ENCODE measurements around the gene ZNF71.

ZNF71 gene

DNA sequence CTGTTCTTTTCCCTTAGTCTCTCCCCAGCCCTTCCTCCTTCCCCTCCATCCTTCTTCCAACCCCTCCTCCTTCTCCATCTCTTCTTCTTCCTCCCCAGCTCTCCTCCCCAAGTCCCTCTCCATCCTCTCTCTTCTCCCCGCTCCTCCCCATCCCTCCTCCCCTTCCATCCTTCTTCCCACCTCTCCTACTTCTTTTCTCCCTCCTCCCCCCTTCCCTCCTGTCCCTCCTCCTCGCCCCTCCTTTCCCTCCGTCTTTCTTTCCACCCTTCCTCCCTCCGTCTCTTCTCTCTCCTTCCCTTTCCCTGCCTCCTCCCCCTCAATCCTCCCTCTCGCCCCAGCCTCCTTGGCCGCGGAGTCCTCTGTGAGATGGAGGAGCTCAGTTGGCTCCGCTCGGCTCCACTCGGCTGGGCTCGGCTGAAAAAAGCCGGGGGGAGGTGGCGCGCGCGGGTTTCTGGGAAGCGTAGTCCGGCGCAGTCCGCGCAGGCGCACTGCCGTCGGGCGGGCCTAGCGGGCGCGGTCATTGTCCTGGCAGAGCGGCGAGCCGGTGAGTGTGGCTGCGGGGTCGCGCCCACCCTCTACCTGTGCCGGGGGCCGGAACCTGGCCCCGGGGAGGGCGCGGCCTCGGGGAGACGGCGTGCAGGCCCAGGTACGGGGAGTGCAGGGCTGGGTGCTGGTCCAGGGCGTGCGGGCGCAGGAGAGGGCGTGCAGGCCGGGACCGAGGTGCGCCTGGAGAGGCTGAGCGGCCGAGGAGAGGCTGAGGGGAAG, at the start of gene ZNF71:
ZNF71 (plus strand) TSS at position 520 of the 765 bp plus-strand sequence. CDS start 6,257 bp downstream, outside the sequence.
- Mint-ChIP-seq H3K4me3 (peak within 1 kb of the TSS; percentile 93 to 97 (median 94)), H3K4me1 (peaks cover 11% of the 10 kb centered on the region), H3K27ac (peak within 1 kb of the TSS; percentile 36 to 66 (median 64)), H3K9me3 (peaks cover 56% of the 10 kb centered on the region), H3K36me3 (ENCODE audit: low read depth) (peaks cover 56% of the 10 kb centered on the region), H3K27me3 (ENCODE audit: low read depth) (no peaks in the 10 kb centered on the region)
- TF ChIP-seq, protein P1, sequence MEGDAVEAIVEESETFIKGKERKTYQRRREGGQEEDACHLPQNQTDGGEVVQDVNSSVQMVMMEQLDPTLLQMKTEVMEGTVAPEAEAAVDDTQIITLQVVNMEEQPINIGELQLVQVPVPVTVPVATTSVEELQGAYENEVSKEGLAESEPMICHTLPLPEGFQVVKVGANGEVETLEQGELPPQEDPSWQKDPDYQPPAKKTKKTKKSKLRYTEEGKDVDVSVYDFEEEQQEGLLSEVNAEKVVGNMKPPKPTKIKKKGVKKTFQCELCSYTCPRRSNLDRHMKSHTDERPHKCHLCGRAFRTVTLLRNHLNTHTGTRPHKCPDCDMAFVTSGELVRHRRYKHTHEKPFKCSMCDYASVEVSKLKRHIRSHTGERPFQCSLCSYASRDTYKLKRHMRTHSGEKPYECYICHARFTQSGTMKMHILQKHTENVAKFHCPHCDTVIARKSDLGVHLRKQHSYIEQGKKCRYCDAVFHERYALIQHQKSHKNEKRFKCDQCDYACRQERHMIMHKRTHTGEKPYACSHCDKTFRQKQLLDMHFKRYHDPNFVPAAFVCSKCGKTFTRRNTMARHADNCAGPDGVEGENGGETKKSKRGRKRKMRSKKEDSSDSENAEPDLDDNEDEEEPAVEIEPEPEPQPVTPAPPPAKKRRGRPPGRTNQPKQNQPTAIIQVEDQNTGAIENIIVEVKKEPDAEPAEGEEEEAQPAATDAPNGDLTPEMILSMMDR (IDR thresholded peaks at IDR 0.05; ENCODE audit: unreplicated experiment in 3 of 3) = no peak

DNA sequence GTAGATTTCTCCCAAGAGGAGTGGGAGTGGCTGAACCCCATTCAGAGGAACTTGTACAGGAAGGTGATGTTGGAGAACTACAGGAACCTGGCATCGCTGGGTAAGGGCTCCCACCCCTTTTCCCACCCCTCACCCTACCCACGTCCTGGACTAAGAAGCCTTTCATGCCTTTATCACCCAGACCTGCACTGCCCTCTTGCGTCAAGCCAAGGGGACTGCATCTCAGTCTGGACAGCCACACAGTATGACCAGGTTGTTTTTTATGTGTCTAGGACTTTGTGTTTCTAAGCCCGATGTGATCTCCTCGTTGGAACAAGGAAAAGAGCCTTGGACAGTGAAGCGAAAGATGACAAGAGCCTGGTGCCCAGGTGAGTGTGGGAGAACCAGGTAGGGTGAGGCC, 47.6 kb upstream of the ZNF71 start:
- TF ChIP-seq, protein P1 (IDR thresholded peaks at IDR 0.05; ENCODE audit: unreplicated experiment in 3 of 3) = no peak
- Mint-ChIP-seq H3K4me1 (no peaks in the 10 kb centered on the region), H3K27ac (no peak overlapping the region), H3K9me3 (peaks cover 67% of the 10 kb centered on the region), H3K4me3 (no peak overlapping the region), H3K36me3 (ENCODE audit: low read depth) (peaks cover 90% of the 10 kb centered on the region), H3K27me3 (ENCODE audit: low read depth) (peaks cover 4% of the 10 kb centered on the region)

DNA sequence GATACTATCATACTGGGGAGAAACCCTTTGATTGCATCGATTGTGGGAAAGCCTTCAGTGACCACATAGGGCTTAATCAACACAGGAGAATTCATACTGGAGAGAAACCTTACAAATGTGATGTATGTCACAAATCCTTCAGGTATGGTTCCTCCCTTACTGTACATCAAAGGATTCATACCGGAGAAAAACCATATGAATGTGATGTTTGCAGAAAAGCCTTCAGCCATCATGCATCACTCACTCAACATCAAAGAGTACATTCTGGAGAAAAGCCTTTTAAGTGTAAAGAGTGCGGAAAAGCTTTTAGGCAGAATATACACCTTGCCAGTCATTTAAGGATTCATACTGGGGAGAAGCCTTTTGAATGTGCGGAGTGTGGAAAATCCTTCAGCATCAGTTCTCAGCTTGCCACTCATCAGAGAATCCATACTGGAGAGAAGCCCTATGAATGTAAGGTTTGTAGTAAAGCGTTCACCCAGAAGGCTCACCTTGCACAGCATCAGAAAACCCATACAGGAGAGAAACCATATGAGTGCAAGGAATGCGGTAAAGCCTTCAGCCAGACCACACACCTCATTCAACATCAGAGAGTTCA, 40.7 kb upstream of the ZNF71 start:
- no peaks in the 10 kb centered on the region for H3K4me1 Mint-ChIP-seq
- no peak overlapping the region for H3K27ac Mint-ChIP-seq
- TF ChIP-seq, protein P1 (IDR thresholded peaks at IDR 0.05; ENCODE audit: unreplicated experiment in 3 of 3) = no peak
- no peak overlapping the region for H3K4me3 Mint-ChIP-seq
- peaks cover 81% of the 10 kb centered on the region for H3K36me3 Mint-ChIP-seq (ENCODE audit: low read depth)
- H3K27me3 Mint-ChIP-seq (ENCODE audit: low read depth) = no peaks in the 10 kb centered on the region
- peaks cover 70% of the 10 kb centered on the region for H3K9me3 Mint-ChIP-seq

DNA sequence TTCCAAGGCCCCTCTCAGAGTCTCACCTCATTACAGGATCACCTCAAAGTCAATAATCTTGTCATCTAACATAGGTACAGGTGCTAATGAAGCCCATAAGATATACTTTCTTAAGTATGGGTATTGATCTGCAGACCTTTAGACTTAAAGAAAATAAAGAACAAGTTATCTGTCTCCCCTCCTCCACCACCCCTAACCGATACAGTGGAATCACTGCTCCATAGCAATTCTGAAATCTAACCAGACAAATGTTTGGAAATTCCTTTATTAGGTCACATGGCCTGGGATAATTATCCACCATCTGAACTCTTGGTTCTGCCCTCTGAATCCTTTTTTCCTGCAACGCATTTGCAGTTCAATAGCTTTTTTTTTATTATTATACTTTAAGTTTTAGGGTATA, 32.3 kb upstream of the ZNF71 start:
- TF ChIP-seq, protein P1 (IDR thresholded peaks at IDR 0.05; ENCODE audit: unreplicated experiment in 3 of 3) = no peak
- peaks cover 88% of the 10 kb centered on the region for H3K9me3 Mint-ChIP-seq
- H3K27me3 Mint-ChIP-seq (ENCODE audit: low read depth) = peaks cover 7% of the 10 kb centered on the region
- peaks cover 65% of the 10 kb centered on the region for H3K36me3 Mint-ChIP-seq (ENCODE audit: low read depth)
- H3K4me3 Mint-ChIP-seq = no peak overlapping the region
- no peak overlapping the region for H3K27ac Mint-ChIP-seq
- peaks cover 4% of the 10 kb centered on the region for H3K4me1 Mint-ChIP-seq

DNA sequence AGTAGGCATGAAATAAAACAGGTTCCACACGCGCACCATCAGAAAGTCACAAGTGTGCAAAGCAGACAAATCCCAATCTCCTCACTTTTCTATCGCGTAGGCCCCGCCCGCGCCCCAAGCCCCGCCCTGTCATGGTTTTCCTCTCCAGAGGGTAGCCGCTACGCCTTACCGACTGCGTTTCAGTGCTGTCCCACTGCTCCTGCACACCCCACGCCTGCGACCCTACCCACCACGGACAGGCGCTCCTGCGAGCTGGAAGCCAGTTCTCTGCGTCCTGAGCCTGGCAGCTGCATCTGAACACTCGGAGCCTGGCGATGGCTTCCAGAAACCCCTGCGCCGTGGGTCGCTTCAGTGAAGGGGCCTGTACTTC, 28.2 kb upstream of the ZNF71 start:
- peaks cover 7% of the 10 kb centered on the region for H3K4me1 Mint-ChIP-seq
- TF ChIP-seq, protein P1 (IDR thresholded peaks at IDR 0.05; ENCODE audit: unreplicated experiment in 3 of 3) = no peak
- peak overlapping the region; percentile 98 to 99 (median 98) for H3K4me3 Mint-ChIP-seq
- peaks cover 78% of the 10 kb centered on the region for H3K36me3 Mint-ChIP-seq (ENCODE audit: low read depth)
- H3K27ac Mint-ChIP-seq = peak overlapping the region; percentile 82 to 96 (median 93)
- H3K9me3 Mint-ChIP-seq = peaks cover 74% of the 10 kb centered on the region
- H3K27me3 Mint-ChIP-seq (ENCODE audit: low read depth) = peaks cover 10% of the 10 kb centered on the region

Data from nephron (organoid).